Non-pigmented ciliary epithelial cell (primary cell): ENCODE data around the gene VPS26A.

ENCODE experiments used
- DNase-seq: peaks from one replicate; pipeline ENCODE4 v3.0.0-alpha.2; 2010; ENCODE audit warnings: low read depth

VPS26A gene

DNA sequence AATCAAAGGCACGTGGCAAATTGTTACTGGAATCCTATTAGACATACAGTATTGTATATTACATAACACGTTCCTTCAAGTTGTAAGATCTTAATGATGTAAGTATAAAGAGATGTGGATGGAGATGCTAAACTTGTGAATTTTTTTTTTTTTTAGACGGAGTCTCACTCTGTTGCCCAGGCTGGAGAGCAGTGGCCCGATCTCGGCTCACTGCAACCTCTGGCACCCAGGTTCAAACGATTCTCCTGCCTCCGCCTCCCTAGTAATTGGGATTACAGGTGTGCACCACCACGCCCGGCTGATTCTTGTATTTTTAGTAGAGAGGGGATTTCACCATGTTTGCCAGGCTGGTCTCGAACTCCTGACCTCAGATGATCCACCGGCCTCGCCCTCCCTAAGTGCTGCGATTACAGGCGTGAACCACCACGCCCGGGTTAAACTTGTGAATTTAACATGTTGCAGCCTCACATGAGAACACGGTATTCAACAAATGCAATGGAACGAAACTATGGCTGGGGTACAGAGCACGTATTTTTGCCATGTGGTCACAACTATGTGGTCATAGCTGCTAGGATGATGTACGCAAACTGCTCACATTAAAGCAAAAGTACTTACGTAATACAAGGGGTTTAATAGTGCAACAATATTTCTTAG is 55.2 kb downstream of the VPS26A start:
- no peak for DNase-seq

- peak; percentile 90 for DNase-seq
These were observed 56.0 kb downstream of the VPS26A start, which contains the start of gene SUPV3L1 for GRCh38 chr10:69179743-69180524. Gene SUPV3L1 (plus strand): TSS chr10:69180234. CDS start chr10:69180292, 58 bp downstream.

- DNase-seq = no peak
These were observed 56.7 kb downstream of the VPS26A start for GRCh38 chr10:69180525-69181204.

DNA sequence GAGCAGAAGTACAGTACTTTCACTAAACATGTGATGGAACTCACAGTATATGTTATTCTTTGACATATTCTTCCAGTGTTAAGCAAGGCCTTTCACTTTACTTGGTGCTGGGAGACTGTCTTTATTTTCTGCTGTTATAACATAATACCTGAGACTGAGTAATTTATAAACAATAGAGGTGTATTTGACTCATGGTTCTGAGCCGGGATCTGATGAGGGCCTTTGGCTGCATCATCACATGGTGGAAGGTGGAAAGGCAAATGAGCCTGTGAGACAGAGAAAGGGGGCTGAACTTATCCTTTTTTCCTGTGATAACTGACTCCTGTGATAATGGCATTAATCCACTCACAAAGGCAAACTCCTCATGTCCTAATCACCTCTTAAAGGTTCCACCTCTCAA is 57.5 kb downstream of the VPS26A start:
- DNase-seq = no peak

DNA sequence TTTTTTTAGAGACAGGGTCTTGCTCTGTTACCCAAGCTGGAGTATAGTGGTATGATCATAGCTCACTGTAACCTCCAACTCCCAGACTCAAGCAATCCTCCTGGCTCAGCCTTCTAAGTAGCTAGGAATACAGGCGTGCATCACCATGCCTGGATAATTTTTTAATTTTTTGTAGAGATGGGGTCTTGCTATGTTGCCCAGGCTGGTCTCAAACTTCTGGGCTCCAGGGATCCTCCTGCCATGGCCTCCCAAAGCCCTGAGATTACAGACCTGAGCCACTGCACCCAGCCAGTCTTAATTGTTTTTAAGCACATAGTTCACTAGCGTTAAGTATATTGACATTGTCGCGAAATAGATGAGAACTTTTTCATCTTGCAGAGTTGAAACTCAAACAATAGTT is 58.0 kb downstream of the VPS26A start:
- DNase-seq = no peak

- DNase-seq = no peak
These were observed 62.5 kb downstream of the VPS26A start for GRCh38 chr10:69186524-69186923.

- no peak for DNase-seq
These were observed 77.1 kb downstream of the VPS26A start for GRCh38 chr10:69201045-69201444.

- DNase-seq = no peak
These were observed 78.4 kb downstream of the VPS26A start for GRCh38 chr10:69202332-69202731.

- DNase-seq = no peak
These were observed 84.8 kb downstream of the VPS26A start for GRCh38 chr10:69208761-69209160.

GRCh38 chr10:69209787-69210484 is 86.0 kb downstream of the VPS26A start:
- DNase-seq = no peak

DNA sequence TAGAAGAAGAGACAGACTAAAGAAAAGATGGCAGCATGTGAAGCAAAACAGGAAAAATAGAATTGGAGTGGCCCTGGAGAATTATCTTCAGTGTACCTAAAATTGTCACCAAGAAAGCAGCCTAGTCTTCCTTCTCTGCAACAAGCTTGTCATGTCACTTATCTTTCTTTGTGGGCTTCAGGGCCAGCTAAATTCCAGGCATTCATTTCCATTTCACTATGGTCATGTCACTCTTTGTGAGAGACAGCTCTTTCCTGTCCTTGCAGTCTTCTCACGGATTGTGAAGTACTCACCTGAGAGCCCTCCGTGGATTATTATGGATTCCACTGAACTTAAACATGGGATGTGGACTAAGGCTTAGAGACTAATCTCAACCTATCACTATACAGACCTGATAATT is 87.1 kb downstream of the VPS26A start:
- no peak for DNase-seq

- no peak for DNase-seq
These were observed 87.5 kb downstream of the VPS26A start for GRCh38 chr10:69211524-69211923.

- DNase-seq = no peak
These were observed 89.8 kb downstream of the VPS26A start for GRCh38 chr10:69213591-69214311.

DNA sequence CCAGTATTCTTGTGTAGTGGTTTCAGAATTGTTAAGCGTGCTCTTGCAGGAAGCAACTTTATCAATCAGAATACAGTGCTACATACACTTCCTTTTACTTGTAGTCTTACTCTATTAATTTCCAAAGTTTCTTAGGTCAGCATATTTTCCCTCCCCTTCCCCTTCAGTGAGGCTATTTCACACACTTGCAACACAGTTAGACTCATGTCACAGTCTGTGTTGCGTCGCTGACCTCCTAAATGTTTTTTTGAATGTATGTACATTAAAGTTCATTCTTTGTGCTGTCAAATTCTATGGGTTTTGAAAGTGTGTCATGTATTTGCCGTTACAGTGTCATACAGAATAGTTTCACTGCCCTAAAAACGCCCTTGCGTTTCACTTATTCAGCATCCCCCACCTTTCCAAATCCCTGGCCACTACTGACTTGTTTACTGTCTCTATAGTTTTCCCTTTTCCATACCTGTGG is 90.7 kb downstream of the VPS26A start:
- no peak for DNase-seq

DNA sequence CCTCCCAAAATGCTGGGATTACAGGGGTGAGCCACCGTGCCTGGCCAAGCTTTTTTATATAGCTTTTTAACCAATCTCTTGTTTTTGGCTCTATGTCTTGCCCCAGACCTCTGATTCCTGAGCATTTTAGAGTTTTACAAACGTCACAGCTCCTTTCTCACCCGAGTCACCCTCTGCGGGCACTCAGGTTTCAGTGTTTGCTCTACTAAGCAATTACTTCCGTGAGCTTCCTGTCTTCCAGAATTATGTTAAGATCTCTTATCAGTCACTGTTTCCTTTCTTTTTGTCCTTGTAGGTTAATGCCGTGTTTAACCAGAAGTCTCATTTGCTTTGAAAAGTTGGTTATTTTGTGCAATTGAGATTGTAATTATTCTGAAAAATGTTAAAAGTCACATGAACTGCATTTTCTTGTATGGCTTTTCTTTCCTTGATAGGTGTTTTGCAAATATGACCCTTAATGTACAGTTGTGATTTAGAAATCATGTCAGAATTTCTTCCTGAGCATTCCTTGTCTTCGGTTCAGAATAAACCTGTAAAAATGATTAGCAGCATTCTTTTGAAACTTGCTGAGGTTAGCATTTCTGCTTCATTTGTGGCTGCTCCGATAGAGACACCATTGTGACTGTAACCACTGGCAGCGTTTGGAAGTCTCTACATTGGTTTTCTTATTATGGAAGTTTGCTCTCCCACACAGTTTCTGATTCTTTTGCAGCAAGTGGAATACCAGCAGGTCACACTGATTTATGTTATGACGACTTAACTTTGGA is 91.6 kb downstream of the VPS26A start:
- DNase-seq = no peak

GRCh38 chr10:69216577-69217118 is 92.7 kb downstream of the VPS26A start:
- no peak for DNase-seq

DNA sequence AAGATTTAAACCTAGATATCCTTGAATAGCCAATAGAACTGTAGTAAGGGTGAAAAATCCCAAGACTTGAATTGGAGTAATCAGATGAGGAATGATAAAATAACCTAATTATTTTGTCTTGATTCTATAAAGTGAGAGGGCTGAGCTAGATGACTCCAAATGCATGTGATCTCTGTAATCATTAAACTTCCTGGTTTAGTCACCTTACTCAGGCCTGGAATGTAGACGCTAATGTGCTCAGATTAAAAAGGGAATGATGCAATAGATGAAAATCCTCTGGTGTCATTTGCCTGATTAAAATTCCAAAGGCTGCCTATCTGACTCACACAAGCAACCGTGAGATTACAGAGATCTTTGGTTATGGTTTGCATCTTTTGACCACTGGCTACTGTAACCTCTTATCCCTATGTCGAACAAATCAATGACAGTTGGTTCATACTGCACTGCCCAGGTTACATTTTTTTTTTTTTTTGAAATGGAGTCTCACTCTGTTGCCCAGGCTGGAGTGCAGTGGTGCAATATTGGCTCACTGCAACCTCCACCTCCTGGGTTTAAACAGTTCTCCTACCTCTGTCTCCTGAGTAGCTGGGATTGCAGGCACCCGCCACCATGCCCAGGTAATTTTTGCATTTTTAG is 93.3 kb downstream of the VPS26A start:
- DNase-seq = peak; percentile 72

- no peak for DNase-seq
These were observed 94.9 kb downstream of the VPS26A start for GRCh38 chr10:69218831-69219230.

DNA sequence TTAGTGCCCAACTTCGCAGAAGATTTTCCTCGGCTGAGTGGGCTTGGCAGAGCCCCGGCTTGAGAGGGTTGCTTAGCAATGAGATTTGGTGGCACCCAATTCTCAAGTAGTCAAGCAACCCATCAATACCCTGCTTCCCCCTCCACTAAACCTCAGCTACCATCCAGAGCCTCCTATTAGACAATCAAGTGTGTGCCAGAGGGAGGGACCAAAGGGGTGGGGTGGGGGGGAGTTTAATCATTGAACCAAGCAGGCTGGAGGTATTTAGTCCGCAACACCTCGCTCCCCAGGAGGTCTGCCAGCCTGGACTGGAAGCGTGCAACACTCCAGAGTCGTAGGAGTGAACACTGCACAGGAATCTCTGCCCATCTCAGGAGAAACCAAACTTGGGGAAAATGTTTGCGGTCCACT is 96.1 kb downstream of the VPS26A start, which contains the start of gene HKDC1:
HKDC1 (plus strand) TSS at position 292 of the 411 bp plus-strand sequence; CDS start at position 396, 104 bp downstream.
- no peak for DNase-seq

DNA sequence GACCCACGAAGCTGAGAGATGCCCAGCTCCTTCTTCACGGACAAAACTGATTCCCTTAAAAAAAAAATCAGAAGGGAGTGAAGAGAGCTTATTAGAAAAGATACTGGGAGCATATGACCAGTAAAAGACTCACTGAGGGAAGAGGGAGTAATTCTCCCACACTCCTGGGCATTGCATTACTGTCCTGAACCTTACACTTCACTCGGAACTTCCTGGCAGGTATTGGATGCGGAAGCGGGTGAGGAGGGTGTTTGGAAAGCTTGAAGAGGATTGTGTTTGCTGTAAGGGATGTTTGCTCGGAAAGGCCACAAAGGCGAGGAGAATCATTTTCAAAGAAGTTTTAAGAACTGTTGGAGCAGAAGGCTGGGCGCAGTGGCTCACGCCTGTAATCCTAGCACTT is 96.5 kb downstream of the VPS26A start:
- no peak for DNase-seq
